ENCODE results near the gene COPA. TPM values are rescaled to one million over a fixed set of nuclear protein-coding genes. Genes with fewer than 3 reads are reported as not detected.

COPA gene
- total RNA-seq, 4 donors from 2014 or later = 172 to 334 (median 182) TPM

GRCh38 chr1:160375788-160376524 is 32.9 kb upstream of the COPA start:
- intact Hi-C loops (cut with DNase I) = no loop called here
- H3K27ac ChIP-seq = no peak overlapping the region

GRCh38 chr1:160374306-160375110 is 31.5 kb upstream of the COPA start:
- Histone ChIP-seq H3K4me3 (replicated peaks in 1 of 3) (no peak overlapping the region), H3K27ac (no peak overlapping the region), H3K36me3 (no peaks in the 10 kb centered on the region), H3K27me3 (peaks cover 4% of the 10 kb centered on the region), H3K9me3 (no peaks in the 10 kb centered on the region), H3K4me1 (no peaks in the 10 kb centered on the region)
- intact Hi-C loops (cut with DNase I) = no loop called here
- TF ChIP-seq CTCF (IDR thresholded peaks at IDR 0.05) (no peak), POLR2A (IDR thresholded peaks at IDR 0.05) (no peak)
- 55% methylated on average over 6 of the region's 6 CpGs for WGBS, 2 donors
- DNase-seq = no peak

More at GRCh38 chr1:160375788-160376524, 32.9 kb upstream of the COPA start:
- H3K9me3 ChIP-seq = no peaks in the 10 kb centered on the region
- no peaks in the 10 kb centered on the region for H3K4me1 ChIP-seq
- no peak overlapping the region for H3K4me3 ChIP-seq (replicated peaks in 1 of 3)
- no peaks in the 10 kb centered on the region for H3K27me3 ChIP-seq
- WGBS, 2 donors = 30 to 31% methylated on average over 9 of the region's 9 CpGs
- no peaks in the 10 kb centered on the region for H3K36me3 ChIP-seq
- TF ChIP-seq CTCF (IDR thresholded peaks at IDR 0.05) (no peak), POLR2A (IDR thresholded peaks at IDR 0.05) (no peak)
- no peak for DNase-seq

DNA sequence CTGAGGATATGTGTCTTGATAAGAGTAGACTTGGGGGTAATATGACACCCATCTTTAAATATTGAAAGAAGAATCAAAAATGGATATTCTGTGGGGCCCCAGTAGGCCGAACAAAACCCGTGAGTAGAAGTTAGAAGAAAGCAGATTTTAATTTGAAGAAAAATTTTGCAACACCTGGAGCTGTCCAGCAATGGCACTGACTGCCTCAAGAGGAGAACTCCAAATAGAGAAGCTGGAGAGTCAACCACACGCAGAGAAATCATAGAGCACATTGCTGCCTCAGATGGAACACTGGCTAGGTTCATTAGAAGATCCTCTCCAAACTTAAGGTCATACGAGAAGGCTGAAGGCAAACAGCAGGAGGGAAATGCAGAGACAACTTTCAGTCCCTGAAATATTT is 30.6 kb upstream of the COPA start:
- Histone ChIP-seq H3K4me1 (no peaks in the 10 kb centered on the region), H3K27ac (no peak overlapping the region), H3K36me3 (no peaks in the 10 kb centered on the region), H3K27me3 (peaks cover 4% of the 10 kb centered on the region), H3K4me3 (replicated peaks in 1 of 3) (no peak overlapping the region), H3K9me3 (no peaks in the 10 kb centered on the region)
- WGBS, 2 donors = 73 to 87% methylated on average over 4 of the region's 4 CpGs
- DNase-seq = no peak
- intact Hi-C loops (cut with DNase I) = no loop called here
- no peak for TF ChIP-seq POLR2A (IDR thresholded peaks at IDR 0.05)
- TF ChIP-seq CTCF (IDR thresholded peaks at IDR 0.05) = no peak

DNA sequence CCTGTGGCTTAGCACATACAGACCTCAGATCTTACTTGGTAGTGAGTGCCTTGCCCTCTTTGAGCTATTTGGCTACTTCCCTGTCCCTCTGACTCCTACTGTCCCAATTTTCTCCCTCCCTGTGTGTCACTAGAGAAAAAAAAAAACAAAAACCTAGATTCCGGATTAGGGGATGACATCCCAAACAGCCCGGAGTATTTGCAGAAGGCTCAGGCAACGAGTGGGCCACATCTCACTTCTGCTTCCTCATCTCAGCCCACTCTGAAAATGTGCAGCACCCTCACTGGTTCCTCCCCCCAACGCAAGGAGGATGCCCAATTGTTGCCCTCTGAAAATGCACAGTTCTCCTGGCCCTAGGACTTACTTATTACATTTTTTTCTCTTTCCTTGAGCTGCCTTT is 28.7 kb upstream of the COPA start:
- no peaks in the 10 kb centered on the region for H3K9me3 ChIP-seq
- 85 to 86% methylated on average over 4 of the region's 4 CpGs for WGBS, 2 donors

More for the DNA sequence above, 28.7 kb upstream of the COPA start:
- Histone ChIP-seq H3K27me3 (peaks cover 4% of the 10 kb centered on the region), H3K4me3 (replicated peaks in 1 of 3) (no peak overlapping the region), H3K27ac (no peak overlapping the region), H3K36me3 (no peaks in the 10 kb centered on the region), H3K4me1 (no peaks in the 10 kb centered on the region)
- TF ChIP-seq CTCF (IDR thresholded peaks at IDR 0.05) = no peak
- no peak for TF ChIP-seq POLR2A (IDR thresholded peaks at IDR 0.05)
- no peak for DNase-seq
- intact Hi-C loops (cut with DNase I) = no loop called here
